Right lobe of liver (tissue), 4 donors: ENCODE data around the gene DIP2C.

Experiments used
- CTCF ChIP-seq, 4 donors: fragments of 200-600 bp in 3 of 4; fragments of 450-650 bp in 1 of 4; IDR thresholded peaks; one replicate each; pipeline versions ENCODE4 v1.5.1 to v1.8.0; 2016 to 2022; ENCODE audit warnings: antibody characterized with exemption in 4 of 4, mild to moderate bottlenecking in 2 of 4
- POLR2A ChIP-seq: fragments of 450-650 bp; IDR thresholded peaks from one replicate; pipeline ENCODE4 v1.6.1; 2017; ENCODE audit warnings: antibody characterized with exemption, mild to moderate bottlenecking
- donor health status: DM: no; HTN: no; CAD: no.
- donor health status: DM: no; HTN: no; CAD: no.
- donor health status: DM: no; HTN: yes; CAD: no.

GRCh38 chr10:331186-331585 is 358.3 kb downstream of the DIP2C start:
- TF ChIP-seq CTCF (IDR thresholded peaks at IDR 0.05) (no peak), POLR2A (no peak)
